ENCODE measurements around the gene PPP2CA. TPM values are rescaled to one million over a fixed set of nuclear protein-coding genes. Genes with fewer than 3 reads are reported as not detected.

Gene PPP2CA
- total RNA-seq, 1 experiment from 2014 or later: 184 TPM

DNA sequence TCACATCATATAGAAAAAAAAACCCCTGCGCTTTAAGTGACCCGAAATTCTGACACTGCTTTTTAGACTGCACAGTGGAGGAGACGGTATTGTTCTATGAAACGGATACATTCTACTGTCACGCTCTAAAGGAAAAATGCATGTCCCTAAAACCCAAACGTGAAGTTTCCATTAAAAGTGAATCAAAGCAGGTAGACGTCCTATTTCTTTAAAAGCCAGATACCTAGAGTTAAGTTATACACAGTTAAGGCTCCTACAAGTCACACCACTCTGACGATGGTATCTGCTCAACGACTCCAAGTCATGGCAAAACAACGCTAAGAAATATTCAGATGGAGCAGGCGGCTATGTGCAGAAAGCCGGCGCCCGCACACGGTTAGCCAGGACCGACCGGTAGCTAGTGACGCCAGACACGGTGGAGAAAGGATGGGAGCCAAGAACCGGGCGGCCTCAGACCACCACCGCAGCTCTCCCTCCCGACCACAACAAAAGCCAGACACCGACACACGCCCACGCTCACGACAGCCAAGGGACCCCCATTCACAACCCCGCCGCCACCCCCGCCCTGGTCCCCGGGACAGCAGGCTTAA lies 49.9 kb downstream of the PPP2CA start:
- ChIA-PET CTCF (no interaction called here), POLR2A (interaction anchor here (0.8 kb wide), 1 partner anchor 47 kb away, joined by 3 read pairs; no protein-coding TSS in a partner anchor)
- Histone ChIP-seq H3K36me3 (ENCODE audit: control insufficient read depth, insufficient read depth, low read length) (peaks cover 21% of the 10 kb centered on the region), H3K4me1 (ENCODE audit: control insufficient read depth, insufficient read depth, low read length) (peaks cover 22% of the 10 kb centered on the region), H3K4me3 (ENCODE audit: low read depth in 2 of 2, low read length in 2 of 2) (peak overlapping the region; percentile 80 to 92), H3K9me3 (ENCODE audit: control insufficient read depth, insufficient read depth, low read depth, low read length) (no peaks in the 10 kb centered on the region), H3K27ac (ENCODE audit: low read length) (peak overlapping the region; percentile 85), H3K27me3 (ENCODE audit: control insufficient read depth, insufficient read depth, low read length) (no peaks in the 10 kb centered on the region)
- BruUV-seq (replicated peaks): no TSS peak
- intact Hi-C loops (cut with micrococcal nuclease; ENCODE audit: unreplicated experiment) (no loop called here), in situ Hi-C loops (cut with HindIII; ENCODE audit: low pct_unique_long_range_greater_than_20kb, low sequenced_read_pairs) (no loop called here)
- TF ChIP-seq, protein P1, sequence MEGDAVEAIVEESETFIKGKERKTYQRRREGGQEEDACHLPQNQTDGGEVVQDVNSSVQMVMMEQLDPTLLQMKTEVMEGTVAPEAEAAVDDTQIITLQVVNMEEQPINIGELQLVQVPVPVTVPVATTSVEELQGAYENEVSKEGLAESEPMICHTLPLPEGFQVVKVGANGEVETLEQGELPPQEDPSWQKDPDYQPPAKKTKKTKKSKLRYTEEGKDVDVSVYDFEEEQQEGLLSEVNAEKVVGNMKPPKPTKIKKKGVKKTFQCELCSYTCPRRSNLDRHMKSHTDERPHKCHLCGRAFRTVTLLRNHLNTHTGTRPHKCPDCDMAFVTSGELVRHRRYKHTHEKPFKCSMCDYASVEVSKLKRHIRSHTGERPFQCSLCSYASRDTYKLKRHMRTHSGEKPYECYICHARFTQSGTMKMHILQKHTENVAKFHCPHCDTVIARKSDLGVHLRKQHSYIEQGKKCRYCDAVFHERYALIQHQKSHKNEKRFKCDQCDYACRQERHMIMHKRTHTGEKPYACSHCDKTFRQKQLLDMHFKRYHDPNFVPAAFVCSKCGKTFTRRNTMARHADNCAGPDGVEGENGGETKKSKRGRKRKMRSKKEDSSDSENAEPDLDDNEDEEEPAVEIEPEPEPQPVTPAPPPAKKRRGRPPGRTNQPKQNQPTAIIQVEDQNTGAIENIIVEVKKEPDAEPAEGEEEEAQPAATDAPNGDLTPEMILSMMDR (IDR thresholded peaks at IDR 0.05): no peak
- TF ChIP-seq SIN3A (IDR thresholded peaks at IDR 0.05; ENCODE audit: borderline replicate concordance, insufficient read depth, low read depth, low read length) (no peak), REST (IDR thresholded peaks at IDR 0.05; ENCODE audit: insufficient read depth in 1 of 2, low read depth in 2 of 2, low read length in 1 of 2) (no peak), TCF7L2 (IDR thresholded peaks at IDR 0.05; ENCODE audit: low read depth, low read length) (no peak), POLR2AphosphoS5 (IDR thresholded peaks at IDR 0.05; ENCODE audit: low read depth, low read length) (no peak)
- DNase-seq (ENCODE audit: low read depth, low spot score) (no peak), ATAC-seq (peak; percentile 37)

- intact Hi-C loops (cut with micrococcal nuclease; ENCODE audit: unreplicated experiment) (no loop called here), in situ Hi-C loops (cut with HindIII; ENCODE audit: low pct_unique_long_range_greater_than_20kb, low sequenced_read_pairs) (no loop called here)
These were observed 50.7 kb downstream of the PPP2CA start for GRCh38 chr5:134174841-134175839.

More at GRCh38 chr5:134174841-134175839, 50.7 kb downstream of the PPP2CA start:
- DNase-seq (ENCODE audit: low read depth, low spot score): no peak
- CTCF ChIA-PET: no interaction called here
- Histone ChIP-seq H3K27me3 (ENCODE audit: control insufficient read depth, insufficient read depth, low read length) (no peaks in the 10 kb centered on the region), H3K27ac (ENCODE audit: low read length) (peak overlapping the region; percentile 85), H3K4me1 (ENCODE audit: control insufficient read depth, insufficient read depth, low read length) (peaks cover 22% of the 10 kb centered on the region), H3K36me3 (ENCODE audit: control insufficient read depth, insufficient read depth, low read length) (peaks cover 26% of the 10 kb centered on the region), H3K9me3 (ENCODE audit: control insufficient read depth, insufficient read depth, low read depth, low read length) (no peaks in the 10 kb centered on the region), H3K4me3 (ENCODE audit: low read depth in 2 of 2, low read length in 2 of 2) (peak overlapping the region; percentile 80 to 92)
- TF ChIP-seq TCF7L2 (IDR thresholded peaks at IDR 0.05; ENCODE audit: low read depth, low read length) (no peak), POLR2AphosphoS5 (IDR thresholded peaks at IDR 0.05; ENCODE audit: low read depth, low read length) (no peak), REST (IDR thresholded peaks at IDR 0.05; ENCODE audit: insufficient read depth in 1 of 2, low read depth in 2 of 2, low read length in 1 of 2) (no peak), SIN3A (IDR thresholded peaks at IDR 0.05; ENCODE audit: borderline replicate concordance, insufficient read depth, low read depth, low read length) (no peak)
- TF ChIP-seq, protein P1 (IDR thresholded peaks at IDR 0.05): no peak
- TSS peak; percentile 77 for BruUV-seq (replicated peaks)
- POLR2A ChIA-PET: interaction anchor here (0.5 to 0.8 kb wide), 4 partner anchors 9 to 209 kb away, joined by 3 to 10 read pairs (median 4); partner anchors contain the start of gene UBE2B
- ATAC-seq: no peak
